Osteocyte (in vitro differentiated cells): ENCODE data around the gene DBF4B. TPM values are rescaled to one million over a fixed set of nuclear protein-coding genes. Genes with fewer than 3 reads are reported as not detected.

Experiments
- DNase-seq: peaks from one replicate; pipeline ENCODE4 v3.0.0; 2021; ENCODE audit warnings: mixed read lengths; ENCODE audit not compliant: unreplicated experiment; ENCODE audit errors: extremely low spot score
- H3K27ac Mint-ChIP-seq: one replicate; pipeline ENCODE4 v1.8.0; 2021; ENCODE audit warnings: mild to moderate bottlenecking, mixed read lengths; ENCODE audit not compliant: unreplicated experiment
- H3K27me3 Mint-ChIP-seq: one replicate; pipeline ENCODE4 v1.8.0; 2021; ENCODE audit warnings: mixed read lengths; ENCODE audit not compliant: unreplicated experiment
- H3K36me3 Mint-ChIP-seq: one replicate; pipeline ENCODE4 v1.8.0; 2021; ENCODE audit warnings: mixed read lengths; ENCODE audit not compliant: unreplicated experiment
- H3K4me1 Mint-ChIP-seq: one replicate; pipeline ENCODE4 v1.8.0; 2021; ENCODE audit warnings: mixed read lengths; ENCODE audit not compliant: unreplicated experiment
- H3K4me3 Mint-ChIP-seq: one replicate; pipeline ENCODE4 v1.8.0; 2021; ENCODE audit warnings: mild to moderate bottlenecking, moderate library complexity, mixed read lengths; ENCODE audit not compliant: unreplicated experiment
- H3K9me3 Mint-ChIP-seq: one replicate; pipeline ENCODE4 v1.8.0; 2021; ENCODE audit warnings: mixed read lengths; ENCODE audit not compliant: unreplicated experiment
- total RNA-seq: library from RNA; stranded (reverse); gene quantifications from 2 replicates; pipeline ENCODE4 v1.2.1, GENCODE V29; 2021
- TF ChIP-seq, protein P1 (sequence below): fragments of 200-600 bp; sonication (generic); IDR thresholded peaks from 2 replicates; pipeline ENCODE4 v1.5.0; 2021; ENCODE audit warnings: antibody characterized with exemption, mild to moderate bottlenecking, moderate library complexity

The DBF4B gene
- total RNA-seq, 1 donor from 2014 or later: 9.2 TPM

DNA sequence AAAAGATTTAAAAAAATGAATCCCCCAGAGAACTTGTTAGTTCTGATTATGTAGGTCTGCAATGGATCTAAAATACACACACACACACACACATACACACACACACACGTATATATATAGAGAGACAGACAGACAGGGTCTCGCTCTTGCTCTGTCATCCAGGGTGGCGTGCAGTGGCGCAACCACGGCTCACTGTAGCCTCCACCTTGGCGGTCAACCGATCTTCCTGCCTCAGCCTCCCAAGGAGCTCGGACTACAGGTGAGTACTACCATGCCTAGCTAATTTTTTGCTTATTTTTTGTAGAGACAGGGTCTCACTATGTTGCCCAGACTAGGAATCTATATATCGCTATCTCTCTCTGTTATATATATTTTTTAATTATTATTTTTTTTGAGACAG is 88.3 kb downstream of the DBF4B start:
- DNase-seq: no peak
- Mint-ChIP-seq H3K4me3 (no peak overlapping the region), H3K9me3 (no peaks in the 10 kb centered on the region), H3K4me1 (peaks cover 37% of the 10 kb centered on the region), H3K27ac (peak overlapping the region; percentile 64), H3K36me3 (peaks cover 3% of the 10 kb centered on the region), H3K27me3 (no peaks in the 10 kb centered on the region)
- TF ChIP-seq, protein P1, sequence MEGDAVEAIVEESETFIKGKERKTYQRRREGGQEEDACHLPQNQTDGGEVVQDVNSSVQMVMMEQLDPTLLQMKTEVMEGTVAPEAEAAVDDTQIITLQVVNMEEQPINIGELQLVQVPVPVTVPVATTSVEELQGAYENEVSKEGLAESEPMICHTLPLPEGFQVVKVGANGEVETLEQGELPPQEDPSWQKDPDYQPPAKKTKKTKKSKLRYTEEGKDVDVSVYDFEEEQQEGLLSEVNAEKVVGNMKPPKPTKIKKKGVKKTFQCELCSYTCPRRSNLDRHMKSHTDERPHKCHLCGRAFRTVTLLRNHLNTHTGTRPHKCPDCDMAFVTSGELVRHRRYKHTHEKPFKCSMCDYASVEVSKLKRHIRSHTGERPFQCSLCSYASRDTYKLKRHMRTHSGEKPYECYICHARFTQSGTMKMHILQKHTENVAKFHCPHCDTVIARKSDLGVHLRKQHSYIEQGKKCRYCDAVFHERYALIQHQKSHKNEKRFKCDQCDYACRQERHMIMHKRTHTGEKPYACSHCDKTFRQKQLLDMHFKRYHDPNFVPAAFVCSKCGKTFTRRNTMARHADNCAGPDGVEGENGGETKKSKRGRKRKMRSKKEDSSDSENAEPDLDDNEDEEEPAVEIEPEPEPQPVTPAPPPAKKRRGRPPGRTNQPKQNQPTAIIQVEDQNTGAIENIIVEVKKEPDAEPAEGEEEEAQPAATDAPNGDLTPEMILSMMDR: no peak

DNA sequence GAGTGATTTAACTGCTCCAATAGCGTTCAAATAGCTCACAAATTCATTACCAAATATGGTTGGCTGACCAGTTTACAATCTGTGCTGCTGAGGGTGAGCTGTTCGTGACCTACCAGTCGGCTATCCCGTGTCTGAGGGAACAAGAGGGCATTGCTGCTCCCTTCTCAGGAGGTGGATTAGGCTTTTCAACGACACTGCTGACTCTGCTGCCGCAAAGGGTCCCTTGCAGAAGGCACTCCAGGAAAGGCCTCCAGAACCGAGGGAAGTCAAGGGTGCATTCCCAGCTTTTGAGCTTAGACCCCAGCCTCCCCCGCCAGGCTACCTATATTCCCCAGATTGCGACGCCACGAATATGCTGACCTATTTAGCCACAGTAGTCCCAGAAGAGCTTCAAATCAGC is 89.3 kb downstream of the DBF4B start:
- peak overlapping the region; percentile 44 for H3K27ac Mint-ChIP-seq
- H3K4me3 Mint-ChIP-seq: no peak overlapping the region
- no peaks in the 10 kb centered on the region for H3K27me3 Mint-ChIP-seq
- peaks cover 3% of the 10 kb centered on the region for H3K36me3 Mint-ChIP-seq
- TF ChIP-seq, protein P1: no peak
- no peaks in the 10 kb centered on the region for H3K9me3 Mint-ChIP-seq
- peaks cover 39% of the 10 kb centered on the region for H3K4me1 Mint-ChIP-seq
- DNase-seq: no peak

DNA sequence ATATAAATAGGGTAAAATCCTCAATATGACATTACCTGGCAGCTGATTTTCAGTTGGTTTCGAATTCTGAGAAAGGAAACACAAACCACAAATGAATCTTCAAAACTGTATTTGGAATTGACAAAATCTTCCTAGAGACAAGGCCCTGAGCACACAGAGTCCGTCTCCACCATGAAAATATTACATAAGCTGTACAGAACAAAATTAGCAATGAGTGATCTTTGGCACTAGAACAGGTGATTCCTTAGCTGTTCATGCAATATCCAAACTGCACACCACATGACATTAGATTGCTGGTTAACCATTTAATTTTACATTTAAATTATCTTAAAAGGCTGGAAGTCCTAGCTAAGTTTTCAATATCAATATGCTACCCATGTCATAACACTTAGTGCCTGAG is 89.9 kb downstream of the DBF4B start:
- Mint-ChIP-seq H3K36me3 (peaks cover 3% of the 10 kb centered on the region), H3K27ac (no peak overlapping the region), H3K4me3 (no peak overlapping the region), H3K9me3 (no peaks in the 10 kb centered on the region), H3K27me3 (no peaks in the 10 kb centered on the region), H3K4me1 (peaks cover 38% of the 10 kb centered on the region)
- TF ChIP-seq, protein P1: no peak
- DNase-seq: no peak

Other genes with a start within 250 kb of the DBF4B start
- gene GPATCH8, start 205.3 kb upstream of the DBF4B start, total RNA-seq: 52.6 and 57.1 TPM in 2 replicates
- 203 and 207 TPM in 2 replicates for gene FZD2, start 151.2 kb upstream of the DBF4B start, total RNA-seq
- gene MEIOC, start 52.2 kb upstream of the DBF4B start, total RNA-seq: 0.75 TPM in 1 of 2 replicates, not detected in the other
- gene CCDC43, start 18.9 kb upstream of the DBF4B start, total RNA-seq: 17.6 and 17.8 TPM in 2 replicates
- gene ADAM11, start 50.3 kb downstream of the DBF4B start, total RNA-seq: 1.0 and 1.7 TPM in 2 replicates
- 40.6 and 43.0 TPM in 2 replicates for gene GJC1, start 121.6 kb downstream of the DBF4B start, total RNA-seq
- gene HIGD1B, start 139.2 kb downstream of the DBF4B start, total RNA-seq: not detected in 2 replicates
- gene EFTUD2, start 190.8 kb downstream of the DBF4B start, total RNA-seq: 95.6 and 102 TPM in 2 replicates
- gene GFAP, start 206.8 kb downstream of the DBF4B start, total RNA-seq: not detected in 2 replicates
- gene KIF18B, start 239.1 kb downstream of the DBF4B start, total RNA-seq: 5.6 and 6.9 TPM in 2 replicates